HG02852 (cell line): ENCODE data around the gene IPO4.

Source experiments
- ATAC-seq: cut with Tn5 transposase; IDR thresholded peaks from one replicate; pipeline ENCODE4 v1.9.1; 2021; ENCODE audit warnings: mild to moderate bottlenecking, moderate library complexity; ENCODE audit not compliant: unreplicated experiment

Gene IPO4

GRCh38 chr14:24133735-24134134 lies 54.9 kb downstream of the IPO4 start:
- ATAC-seq: no peak

- no peak for ATAC-seq
Observed at GRCh38 chr14:24132976-24133375, 55.6 kb downstream of the IPO4 start.

- ATAC-seq: no peak
Observed at GRCh38 chr14:24132061-24132685, 56.4 kb downstream of the IPO4 start.

GRCh38 chr14:24131549-24131966 lies 57.1 kb downstream of the IPO4 start:
- no peak for ATAC-seq

- ATAC-seq: no peak
Observed at GRCh38 chr14:24130717-24131548, 57.7 kb downstream of the IPO4 start.

GRCh38 chr14:24130380-24130716 lies 58.3 kb downstream of the IPO4 start, which contains the start of gene FITM1:
TSS of gene FITM1 (plus strand) at chr14:24130659. CDS start at chr14:24131564, 905 bp downstream.
- no peak for ATAC-seq
